HUES6 (cell line): ENCODE measurements around the gene DOCK8.

Experiments
- H3K27ac ChIP-seq: 2 replicates; pipeline ENCODE4 v1.7.0; 2013; ENCODE audit warnings: low read depth, mild to moderate bottlenecking, low read length, inconsistent platforms
- H3K27me3 ChIP-seq: 2 replicates; pipeline ENCODE4 v1.6.1; 2013; ENCODE audit warnings: low read length; ENCODE audit not compliant: control insufficient read depth, insufficient read depth
- H3K36me3 ChIP-seq: 2 replicates; pipeline ENCODE4 v1.6.1; 2013; ENCODE audit warnings: low read length; ENCODE audit not compliant: control insufficient read depth, insufficient read depth
- H3K4me1 ChIP-seq: 2 replicates; pipeline ENCODE4 v1.6.1; 2013; ENCODE audit warnings: low read length; ENCODE audit not compliant: control insufficient read depth, insufficient read depth
- H3K4me3 ChIP-seq: 2 replicates; pipeline ENCODE4 v1.5.1; 2013; ENCODE audit warnings: low read depth, low read length
- H3K9ac ChIP-seq: one replicate; pipeline ENCODE4 v1.6.1; 2013; ENCODE audit warnings: mild to moderate bottlenecking, low read length
- H3K9me3 ChIP-seq: 2 replicates; pipeline ENCODE4 v1.6.1; 2013; ENCODE audit warnings: low read depth, low read length; ENCODE audit not compliant: control insufficient read depth, insufficient read depth

The DOCK8 gene

DNA sequence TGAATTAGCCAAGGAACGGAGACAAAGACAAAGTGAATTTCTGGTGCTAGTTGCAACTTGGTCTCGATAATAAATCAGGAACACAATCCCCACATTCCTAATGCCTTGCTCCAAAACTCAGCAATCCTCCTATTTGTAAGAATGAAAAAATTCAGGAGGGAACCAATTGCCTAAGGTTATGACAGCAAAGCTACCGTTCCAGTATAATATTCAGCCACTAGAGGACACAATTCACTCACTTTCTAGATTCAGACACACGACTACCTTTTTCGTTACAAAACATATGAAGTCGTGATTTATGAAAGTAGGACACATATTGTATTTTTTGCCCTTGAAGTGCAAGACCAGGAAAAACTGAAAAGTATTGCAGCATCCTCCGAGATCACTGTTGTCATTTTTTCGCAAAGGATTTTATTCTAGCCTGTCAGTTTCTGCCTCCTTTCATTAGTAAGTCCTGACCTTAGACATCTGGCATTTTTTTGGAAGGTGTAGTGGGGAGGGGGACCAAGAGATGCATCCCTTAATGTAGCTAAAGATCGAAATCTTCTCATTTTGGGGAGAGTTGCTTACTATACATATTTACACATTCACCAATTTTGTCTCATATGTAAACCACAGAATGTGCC is 133.1 kb downstream of the DOCK8 start:
- Histone ChIP-seq H3K27ac (no peak overlapping the region), H3K9ac (no peak overlapping the region), H3K27me3 (no peaks in the 10 kb centered on the region), H3K9me3 (no peaks in the 10 kb centered on the region), H3K4me3 (no peak overlapping the region), H3K4me1 (no peaks in the 10 kb centered on the region; the same call in 1 of the 2 replicates), H3K36me3 (no peaks in the 10 kb centered on the region)

DNA sequence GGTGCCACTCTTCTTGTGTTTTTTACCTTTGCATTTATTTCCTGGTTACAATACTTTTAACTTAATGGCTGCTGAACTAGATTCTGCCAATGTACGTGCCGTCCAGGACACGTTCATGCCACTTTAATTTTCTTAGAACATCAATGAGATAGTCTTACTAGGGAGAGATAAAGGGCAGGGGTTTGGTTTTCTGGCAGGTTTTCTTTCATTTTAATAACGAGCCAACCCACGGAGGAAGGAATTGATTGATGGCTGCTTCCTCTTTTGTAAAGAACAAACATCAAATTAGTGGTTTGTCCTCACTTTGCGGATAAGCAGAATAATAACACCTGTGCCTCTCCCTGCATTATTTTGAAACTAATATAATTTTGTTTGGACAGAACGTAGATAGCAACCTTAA is 135.7 kb downstream of the DOCK8 start:
- Histone ChIP-seq H3K27ac (no peak overlapping the region), H3K4me3 (no peak overlapping the region), H3K4me1 (no peaks in the 10 kb centered on the region; the same call in 1 of the 2 replicates), H3K36me3 (no peaks in the 10 kb centered on the region), H3K9ac (no peak overlapping the region), H3K27me3 (no peaks in the 10 kb centered on the region), H3K9me3 (no peaks in the 10 kb centered on the region)

DNA sequence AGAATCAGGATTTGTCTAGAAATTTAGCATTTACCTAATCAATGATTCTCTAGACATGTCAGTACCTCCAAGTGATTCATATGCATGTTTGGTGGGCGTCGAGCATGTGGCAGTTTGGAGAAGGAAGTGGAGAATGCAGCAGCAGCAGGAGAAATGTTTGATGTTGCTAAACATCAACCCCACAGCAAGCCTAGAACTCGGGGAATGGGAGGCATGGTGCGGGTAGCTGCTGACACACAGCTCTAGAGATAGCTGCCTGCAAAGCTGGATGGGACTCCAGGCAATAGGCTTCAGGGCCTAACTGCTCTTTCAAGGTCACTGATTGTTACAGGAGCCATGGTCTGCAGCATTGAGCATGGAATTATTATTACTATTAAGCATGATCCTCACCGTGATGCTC is 137.3 kb downstream of the DOCK8 start:
- Histone ChIP-seq H3K9ac (no peak overlapping the region), H3K36me3 (no peaks in the 10 kb centered on the region), H3K27me3 (no peaks in the 10 kb centered on the region), H3K4me1 (no peaks in the 10 kb centered on the region), H3K9me3 (no peaks in the 10 kb centered on the region), H3K27ac (no peak overlapping the region), H3K4me3 (no peak overlapping the region)

DNA sequence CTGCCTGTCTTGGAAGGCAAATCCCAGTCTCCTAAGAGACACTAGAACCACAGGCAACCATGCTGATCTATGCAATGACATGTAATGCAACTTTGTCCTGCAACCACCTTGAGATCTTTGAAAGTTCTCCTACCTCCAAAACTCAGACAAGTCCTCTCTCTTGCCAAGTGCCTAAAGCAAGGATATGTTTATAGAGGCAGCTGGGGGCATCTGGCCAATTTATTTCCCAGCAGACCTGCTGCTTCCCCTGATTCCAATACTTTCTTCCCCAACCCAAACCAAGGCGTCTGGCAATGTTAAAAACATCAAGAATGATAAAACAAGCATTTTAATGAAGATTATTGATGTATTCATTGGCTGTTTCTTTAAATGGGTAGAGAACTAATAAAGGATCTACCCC is 138.4 kb downstream of the DOCK8 start:
- no peaks in the 10 kb centered on the region for H3K36me3 ChIP-seq
- no peaks in the 10 kb centered on the region for H3K9me3 ChIP-seq
- no peaks in the 10 kb centered on the region for H3K27me3 ChIP-seq
- H3K4me1 ChIP-seq = no peaks in the 10 kb centered on the region
- no peak overlapping the region for H3K27ac ChIP-seq
- no peak overlapping the region for H3K9ac ChIP-seq
- no peak overlapping the region for H3K4me3 ChIP-seq

DNA sequence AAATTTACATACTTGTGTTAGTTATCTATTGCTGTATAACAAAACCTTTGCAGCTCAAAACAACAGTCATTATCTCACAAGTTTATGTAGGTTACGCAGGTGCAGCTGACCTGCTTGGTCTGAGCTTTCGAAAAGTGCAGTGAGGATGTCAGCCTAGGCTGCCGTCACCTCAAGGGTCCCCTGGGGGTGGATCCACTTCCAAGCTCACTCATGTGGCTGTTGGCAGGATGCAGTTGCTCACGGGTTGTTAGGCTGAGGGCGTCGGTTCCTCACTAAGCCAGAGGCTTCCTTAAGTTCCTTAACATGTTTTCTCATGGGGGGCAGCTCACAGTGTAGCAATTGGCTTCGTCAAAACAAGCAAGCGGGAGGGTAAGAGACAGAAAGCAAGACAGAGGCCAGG is 139.8 kb downstream of the DOCK8 start:
- H3K4me1 ChIP-seq = no peaks in the 10 kb centered on the region
- no peak overlapping the region for H3K27ac ChIP-seq
- no peak overlapping the region for H3K9ac ChIP-seq
- no peaks in the 10 kb centered on the region for H3K36me3 ChIP-seq
- H3K4me3 ChIP-seq = no peak overlapping the region
- H3K9me3 ChIP-seq = no peaks in the 10 kb centered on the region
- no peaks in the 10 kb centered on the region for H3K27me3 ChIP-seq

DNA sequence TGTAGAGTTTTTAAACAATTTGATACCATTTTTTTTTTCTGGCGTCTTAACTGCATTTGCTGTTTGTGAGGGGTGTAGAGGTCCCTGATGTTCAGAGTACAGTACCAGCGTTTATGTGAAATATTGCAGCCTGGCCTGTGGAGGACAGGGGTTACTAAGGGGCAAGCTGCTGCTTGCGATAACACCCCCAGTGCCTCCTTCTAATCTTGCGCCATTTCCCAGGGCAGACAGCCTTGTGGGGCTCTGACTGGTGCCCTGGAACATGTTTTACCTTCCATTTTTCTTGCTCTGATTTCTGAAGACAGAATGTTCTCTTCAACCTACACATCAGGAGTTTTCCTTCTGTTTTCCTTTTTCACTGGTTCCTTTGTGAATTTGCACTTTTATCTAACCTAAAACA is 142.9 kb downstream of the DOCK8 start:
- Histone ChIP-seq H3K36me3 (no peaks in the 10 kb centered on the region), H3K9me3 (no peaks in the 10 kb centered on the region), H3K4me3 (no peak overlapping the region), H3K9ac (no peak overlapping the region), H3K27ac (no peak overlapping the region), H3K27me3 (no peaks in the 10 kb centered on the region), H3K4me1 (no peaks in the 10 kb centered on the region)

DNA sequence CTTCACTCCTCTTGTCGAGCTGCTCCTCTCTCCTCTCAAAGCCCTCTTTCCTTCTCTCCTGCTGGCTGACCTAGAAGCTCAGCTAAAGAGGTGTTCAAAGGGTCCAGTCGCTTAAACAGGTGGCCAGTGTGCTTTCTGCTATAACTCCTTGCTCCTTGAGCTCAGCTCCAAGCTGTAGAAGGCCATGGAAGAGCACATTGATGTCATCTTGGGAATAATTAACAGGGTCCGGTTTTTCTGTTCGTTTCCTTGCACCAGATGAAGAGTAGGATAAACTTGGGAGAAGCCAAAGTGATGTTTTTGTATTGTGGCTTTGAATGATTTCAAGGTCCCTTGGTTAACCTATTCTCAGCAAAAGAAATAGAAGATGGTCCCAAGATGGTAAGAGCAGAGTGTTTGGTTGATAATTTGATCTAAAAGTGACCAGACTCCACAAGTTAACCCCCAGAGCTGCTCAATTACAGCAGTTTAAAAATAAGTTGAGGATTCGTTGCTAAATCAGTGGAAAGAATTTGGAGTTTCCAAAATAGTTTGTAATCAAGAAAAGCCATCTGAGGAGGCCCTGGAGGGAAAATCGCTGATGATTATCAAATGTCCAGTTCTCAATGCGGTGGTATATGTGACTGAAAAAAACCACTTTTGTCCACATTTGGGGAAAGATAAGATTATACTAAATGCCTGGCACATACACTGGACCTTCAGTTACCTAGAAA is 148.1 kb downstream of the DOCK8 start:
- no peaks in the 10 kb centered on the region for H3K4me1 ChIP-seq
- no peak overlapping the region for H3K9ac ChIP-seq
- H3K4me3 ChIP-seq = no peak overlapping the region
- H3K36me3 ChIP-seq = no peaks in the 10 kb centered on the region
- no peaks in the 10 kb centered on the region for H3K27me3 ChIP-seq
- no peak overlapping the region for H3K27ac ChIP-seq
- no peaks in the 10 kb centered on the region for H3K9me3 ChIP-seq

- Histone ChIP-seq H3K4me3 (no peak overlapping the region), H3K27me3 (no peaks in the 10 kb centered on the region), H3K27ac (no peak overlapping the region), H3K9me3 (no peaks in the 10 kb centered on the region), H3K36me3 (no peaks in the 10 kb centered on the region), H3K4me1 (no peaks in the 10 kb centered on the region), H3K9ac (no peak overlapping the region)
These were observed 148.6 kb downstream of the DOCK8 start for GRCh38 chr9:363274-363612.

GRCh38 chr9:365436-365835 is 150.8 kb downstream of the DOCK8 start:
- Histone ChIP-seq H3K9me3 (no peaks in the 10 kb centered on the region), H3K4me3 (no peak overlapping the region), H3K4me1 (no peaks in the 10 kb centered on the region), H3K36me3 (no peaks in the 10 kb centered on the region), H3K27ac (no peak overlapping the region), H3K9ac (no peak overlapping the region), H3K27me3 (no peaks in the 10 kb centered on the region)

GRCh38 chr9:366620-367019 is 152.0 kb downstream of the DOCK8 start:
- Histone ChIP-seq H3K9ac (no peak overlapping the region), H3K4me3 (no peak overlapping the region), H3K27me3 (no peaks in the 10 kb centered on the region), H3K36me3 (no peaks in the 10 kb centered on the region), H3K4me1 (peaks cover 9% of the 10 kb centered on the region), H3K9me3 (no peaks in the 10 kb centered on the region), H3K27ac (no peak overlapping the region)

DNA sequence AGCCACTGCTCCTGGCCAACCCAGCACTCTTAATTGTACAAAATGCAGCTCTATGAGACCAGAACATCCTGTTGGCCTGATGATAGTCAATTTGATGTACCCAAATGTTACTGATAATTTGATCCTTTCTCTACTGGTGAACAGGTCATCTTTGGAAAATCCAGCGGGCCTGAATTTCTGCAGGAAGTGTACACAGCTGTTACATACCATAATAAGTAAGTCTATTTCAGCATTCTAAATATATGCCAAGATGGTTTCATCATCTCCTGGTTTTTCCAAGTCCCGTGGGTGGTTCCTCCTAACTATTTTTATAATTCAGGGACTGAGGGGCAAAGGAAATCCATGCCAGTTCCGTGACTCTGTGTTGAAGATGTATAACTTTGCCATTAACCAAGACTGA is 155.4 kb downstream of the DOCK8 start:
- H3K27me3 ChIP-seq = no peaks in the 10 kb centered on the region
- no peak overlapping the region for H3K27ac ChIP-seq
- peaks cover 9% of the 10 kb centered on the region for H3K4me1 ChIP-seq
- H3K4me3 ChIP-seq = no peak overlapping the region
- no peak overlapping the region for H3K9ac ChIP-seq
- H3K36me3 ChIP-seq = no peaks in the 10 kb centered on the region
- no peaks in the 10 kb centered on the region for H3K9me3 ChIP-seq
